Fibroblast of skin of right quadriceps (primary cell): ENCODE data around the gene MROH9.

Experiments
- DNase-seq: peaks from one replicate; pipeline ENCODE4 v3.0.0-alpha.2; 2013

Gene MROH9

DNA sequence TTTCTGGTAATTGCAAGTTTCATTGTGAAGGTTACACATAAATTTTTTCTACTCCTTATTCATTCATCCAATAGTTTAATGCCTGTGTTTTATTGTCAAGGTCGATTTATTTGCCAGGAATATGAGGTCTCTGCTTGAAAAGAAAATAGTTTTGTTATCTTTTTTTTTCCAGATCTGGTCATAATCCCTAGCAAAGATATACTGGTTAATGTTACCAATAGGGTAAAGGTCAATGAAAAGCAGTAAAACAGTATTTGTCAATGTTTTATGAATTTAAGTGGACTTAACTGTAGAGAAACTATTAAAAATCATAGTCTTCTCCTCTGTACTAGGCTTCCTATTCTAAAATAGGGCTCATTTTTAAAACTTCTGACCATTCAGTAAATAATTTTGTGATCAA lies 147.3 kb downstream of the MROH9 start:
- no peak for DNase-seq

DNA sequence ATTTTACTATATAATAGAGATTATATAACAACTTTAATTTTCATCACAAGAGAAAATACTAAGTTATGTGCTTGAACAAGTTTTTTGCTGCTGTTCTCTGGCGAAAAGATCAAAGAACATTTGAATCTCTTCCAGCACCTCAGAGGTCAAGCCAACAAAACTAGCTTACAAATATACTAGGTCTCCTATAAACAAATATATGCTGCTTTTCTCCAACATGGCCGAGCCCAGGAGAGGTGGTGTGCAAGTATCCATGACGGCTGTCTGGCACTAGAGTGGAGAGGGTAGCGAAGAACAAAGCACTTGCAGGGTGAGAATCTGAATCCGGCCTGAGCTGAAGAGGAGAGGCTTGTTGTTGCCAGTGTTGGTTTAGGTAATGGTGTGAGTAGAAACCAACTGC lies 147.9 kb downstream of the MROH9 start:
- DNase-seq, result no peak

DNA sequence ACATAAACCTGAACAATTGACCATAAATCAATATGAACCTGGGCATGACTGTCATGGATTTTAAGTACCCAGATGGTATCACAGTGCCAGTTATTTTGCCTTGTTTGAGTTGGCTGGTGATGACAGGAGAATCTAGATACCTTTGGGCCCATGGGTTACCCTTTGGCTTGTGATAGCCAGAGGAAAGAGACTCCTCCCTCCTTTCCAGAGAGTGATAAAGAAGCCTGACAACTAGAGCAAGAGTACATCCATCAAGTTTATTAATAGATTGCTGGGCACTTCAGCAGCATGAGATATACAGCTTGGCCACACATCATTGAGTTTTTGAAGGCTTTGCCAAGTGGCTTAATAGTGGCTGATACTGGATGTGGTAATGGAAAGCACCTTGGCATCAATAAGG lies 148.8 kb downstream of the MROH9 start:
- no peak for DNase-seq

DNA sequence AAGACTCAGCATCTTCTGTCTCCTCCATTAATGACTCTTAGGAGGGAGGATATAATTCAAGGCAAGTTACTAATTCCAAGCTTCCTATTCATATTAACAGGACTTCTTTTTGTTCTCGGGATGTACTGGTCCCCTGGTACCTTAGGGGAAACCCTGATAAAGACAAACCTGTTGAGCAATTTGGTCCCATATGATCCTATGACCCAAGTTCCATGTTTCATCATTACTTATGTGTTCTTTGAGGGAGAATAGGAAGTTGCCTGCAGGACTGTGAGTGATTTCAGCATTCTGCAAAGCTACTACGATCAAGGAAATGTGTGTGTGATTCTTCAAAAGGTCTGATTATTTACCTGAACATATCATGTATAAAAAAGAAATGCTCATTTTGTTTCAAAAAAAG lies 149.5 kb downstream of the MROH9 start:
- no peak for DNase-seq

- no peak for DNase-seq
These were observed 152.6 kb downstream of the MROH9 start for GRCh38 chr1:171087896-171088295.

- no peak for DNase-seq
These were observed 155.3 kb downstream of the MROH9 start, which contains the start of gene FMO3 for GRCh38 chr1:171090604-171091003. TSS of gene FMO3 (plus strand) at chr1:171090905. CDS start at chr1:171092659, 1,754 bp downstream.

GRCh38 chr1:171103862-171104261 lies 168.5 kb downstream of the MROH9 start:
- DNase-seq, result no peak

DNA sequence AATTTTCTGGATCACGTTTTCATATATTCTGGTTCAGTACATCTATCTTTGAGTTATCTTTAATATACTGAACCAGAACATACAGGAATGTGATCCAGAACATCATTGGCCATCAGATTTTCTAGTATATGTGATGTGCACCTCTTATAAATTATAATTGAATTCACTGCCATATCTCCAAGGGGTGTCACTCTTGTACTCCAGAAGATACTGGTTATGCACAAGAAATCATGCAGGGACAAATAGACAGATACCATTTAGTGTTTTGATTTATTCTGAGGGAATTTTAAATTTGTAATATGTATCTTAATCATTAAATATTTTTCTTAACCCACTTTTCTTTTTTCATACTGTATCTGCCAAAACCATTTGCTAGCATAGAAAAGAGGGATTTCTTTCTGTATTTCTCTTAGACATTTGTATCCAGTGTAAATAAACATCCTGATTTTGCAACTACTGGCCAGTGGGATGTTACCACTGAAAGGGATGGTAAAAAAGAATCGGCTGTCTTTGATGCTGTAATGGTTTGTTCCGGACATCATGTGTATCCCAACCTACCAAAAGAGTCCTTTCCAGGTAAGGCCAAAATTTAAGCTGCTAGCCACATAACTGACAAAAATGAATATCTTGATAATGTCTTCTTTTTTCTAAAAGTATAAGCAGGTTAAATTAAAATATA lies 172.1 kb downstream of the MROH9 start:
- no peak for DNase-seq

DNA sequence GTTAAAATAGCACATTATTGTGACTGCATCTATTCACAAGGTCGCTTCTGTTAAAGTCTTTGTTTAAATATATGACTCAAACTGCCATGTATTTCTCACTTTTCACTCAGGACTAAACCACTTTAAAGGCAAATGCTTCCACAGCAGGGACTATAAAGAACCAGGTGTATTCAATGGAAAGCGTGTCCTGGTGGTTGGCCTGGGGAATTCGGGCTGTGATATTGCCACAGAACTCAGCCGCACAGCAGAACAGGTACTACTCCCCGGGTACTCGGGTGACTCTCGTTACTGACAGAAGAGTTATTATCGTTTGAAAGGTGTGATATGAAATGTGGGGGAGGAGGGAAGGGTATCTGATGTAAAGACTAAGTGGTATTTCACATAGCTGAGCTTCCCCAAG lies 172.6 kb downstream of the MROH9 start:
- no peak for DNase-seq

- DNase-seq, result no peak
These were observed 174.6 kb downstream of the MROH9 start for GRCh38 chr1:171109966-171110365.

- DNase-seq, result peak; percentile 54
These were observed 175.4 kb downstream of the MROH9 start for GRCh38 chr1:171110621-171111326.

GRCh38 chr1:171112119-171112518 lies 176.8 kb downstream of the MROH9 start:
- no peak for DNase-seq

DNA sequence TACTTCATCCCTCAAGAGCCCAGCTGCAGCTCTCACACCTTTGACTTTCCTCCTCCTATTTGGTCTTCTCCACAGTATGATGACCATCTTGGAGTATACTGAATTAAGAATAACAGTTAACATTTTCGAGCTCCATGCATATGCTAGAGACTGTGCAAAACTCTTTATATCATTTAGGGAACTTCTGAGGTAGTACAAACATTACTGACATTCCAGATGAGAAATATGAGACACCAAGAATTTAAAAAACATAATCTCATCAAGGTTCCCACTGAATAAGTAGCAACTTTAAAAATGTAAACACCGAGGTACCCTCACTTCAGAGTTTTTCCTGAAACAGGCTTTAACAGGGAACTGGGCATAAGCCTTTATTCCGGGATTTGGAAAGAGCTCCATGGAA lies 178.0 kb downstream of the MROH9 start:
- no peak for DNase-seq
